DMS 273 (cell line): ENCODE measurements around the gene ARHGAP30.
"Not testable (repeated sequence)": the region's sequence is repeated elsewhere in the genome, so short reads cannot be mapped to it uniquely, and the experiment has no call there.

Experiments
- DNase-seq: peaks from one replicate; lab custom pipeline; 2025; ENCODE audit not compliant: unreplicated experiment; lab: John Stamatoyannopoulos, UW

The ARHGAP30 gene

DNA sequence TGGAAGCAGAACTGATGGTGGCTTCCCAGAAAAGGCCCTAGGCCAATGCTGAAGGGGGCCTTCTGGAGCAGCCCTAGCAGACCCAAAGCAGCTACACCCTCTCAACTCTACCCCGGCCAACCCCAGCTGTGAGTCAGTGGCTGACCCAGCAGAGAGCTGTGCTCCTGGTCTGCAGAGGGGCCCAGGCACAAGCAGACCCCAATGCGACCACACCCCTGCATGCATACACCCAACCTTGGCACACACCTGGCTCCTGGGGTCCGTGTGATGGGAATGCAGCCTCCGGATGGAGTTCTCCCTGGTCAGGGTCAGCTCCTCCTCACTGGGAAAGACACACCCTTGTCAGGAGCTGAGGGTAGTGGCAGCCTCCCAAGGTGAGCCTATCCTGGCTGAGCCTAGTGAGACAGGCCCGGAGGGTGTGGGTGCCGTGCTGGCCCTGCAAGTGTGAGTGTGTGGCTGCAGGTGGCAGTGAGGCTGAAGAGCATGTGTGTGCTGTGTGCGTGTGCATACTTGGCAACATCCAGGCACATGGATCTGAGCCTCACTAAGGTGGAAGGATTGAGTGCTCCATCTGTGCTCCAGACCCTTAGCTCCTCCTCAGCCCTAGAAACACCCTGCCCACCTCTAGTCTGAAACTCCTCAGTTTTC lies 3.9 kb upstream of the ARHGAP30 start:
- DNase-seq, result no peak

GRCh38 chr1:161072751-161073449 lies 3.2 kb upstream of the ARHGAP30 start:
- DNase-seq, result no peak

GRCh38 chr1:161071886-161072371 lies 2.2 kb upstream of the ARHGAP30 start:
- peak; percentile 69 for DNase-seq

- DNase-seq, result no peak
Measured at GRCh38 chr1:161070761-161071160, 1.1 kb upstream of the ARHGAP30 start.

DNA sequence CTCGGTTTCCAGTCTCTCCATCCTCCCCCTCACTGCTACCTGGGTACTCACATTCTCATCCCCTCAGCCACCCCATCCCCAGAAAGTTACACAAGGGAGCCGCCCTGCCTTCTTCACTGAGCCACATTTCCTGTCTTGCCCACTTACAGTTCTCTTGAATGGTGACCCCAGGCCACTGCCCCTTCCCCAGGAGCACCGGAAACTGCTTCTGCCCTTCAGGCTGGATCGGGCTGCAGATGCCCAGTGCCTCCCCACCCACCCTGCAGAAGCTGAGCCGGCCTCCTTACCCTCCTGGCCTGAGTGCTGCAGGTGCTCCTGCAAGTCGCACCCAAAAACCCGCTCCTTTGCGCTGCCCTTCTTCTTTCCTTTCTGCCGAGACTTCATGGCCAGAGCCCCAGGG lies 450 bp downstream of the ARHGAP30 start:
- DNase-seq, result no peak

DNA sequence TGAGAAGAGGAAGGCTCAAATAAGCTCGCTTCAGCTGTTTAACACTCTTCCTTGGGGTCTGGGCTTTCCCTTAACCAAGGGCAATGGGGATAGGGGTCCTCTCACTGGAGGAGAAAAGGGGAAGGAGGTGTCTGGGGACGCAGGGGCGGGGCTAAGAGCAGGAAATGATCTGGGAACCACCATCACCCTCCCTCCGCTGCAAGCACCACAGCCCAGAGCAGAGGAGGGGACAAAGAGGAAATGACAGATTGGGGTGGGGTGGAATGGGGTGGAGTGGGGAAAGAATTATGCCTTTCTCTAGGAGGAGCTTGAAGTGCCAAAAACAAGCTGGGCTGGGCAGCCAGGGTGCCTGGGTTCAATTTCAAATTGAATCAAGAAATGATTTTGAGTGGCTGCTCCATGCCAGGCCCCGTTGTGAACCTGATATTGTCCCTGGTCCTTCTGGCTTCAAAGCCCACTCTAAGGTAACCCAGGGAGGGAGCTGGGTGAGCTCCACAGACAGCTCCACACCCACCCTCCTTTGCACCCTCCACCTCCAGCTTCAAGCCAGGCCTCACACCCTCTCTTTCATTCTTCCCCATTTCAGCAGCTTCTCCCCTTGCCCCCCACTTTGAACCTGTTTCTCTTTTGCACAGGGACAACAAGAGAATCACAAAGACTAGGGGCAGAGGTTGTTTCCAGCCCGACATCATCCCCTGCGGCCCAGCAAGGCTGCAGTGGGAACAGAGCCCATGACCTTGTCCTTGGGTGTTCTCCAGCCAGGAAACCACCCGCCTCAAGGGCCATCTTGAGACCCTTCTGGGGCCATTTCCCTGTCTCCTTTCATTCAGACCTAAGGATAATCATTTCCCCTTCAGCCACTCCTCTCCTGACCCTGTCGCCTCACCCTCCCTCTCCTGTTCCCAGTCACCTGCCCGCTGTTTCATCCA lies 1.1 kb downstream of the ARHGAP30 start:
- no peak for DNase-seq

DNA sequence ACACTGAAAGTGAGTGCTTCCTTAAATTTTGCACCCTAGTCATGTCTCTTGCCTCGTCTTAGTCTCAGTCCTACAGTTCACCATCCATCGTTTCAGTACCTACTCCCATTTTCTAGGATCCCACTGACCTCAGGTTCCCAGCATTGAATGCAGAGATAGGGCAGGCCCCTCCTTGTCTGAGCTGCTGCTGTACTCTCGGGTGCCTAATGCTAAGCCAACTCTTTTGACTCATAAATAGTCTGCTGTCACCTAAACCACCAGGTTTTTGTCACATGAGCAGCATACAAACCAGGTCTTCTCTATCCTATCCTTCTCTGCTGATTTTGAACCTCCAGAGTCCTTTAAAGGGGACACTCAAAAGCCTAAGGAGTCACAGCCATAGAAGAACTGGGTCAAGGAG lies 3.0 kb downstream of the ARHGAP30 start:
- no peak for DNase-seq

DNA sequence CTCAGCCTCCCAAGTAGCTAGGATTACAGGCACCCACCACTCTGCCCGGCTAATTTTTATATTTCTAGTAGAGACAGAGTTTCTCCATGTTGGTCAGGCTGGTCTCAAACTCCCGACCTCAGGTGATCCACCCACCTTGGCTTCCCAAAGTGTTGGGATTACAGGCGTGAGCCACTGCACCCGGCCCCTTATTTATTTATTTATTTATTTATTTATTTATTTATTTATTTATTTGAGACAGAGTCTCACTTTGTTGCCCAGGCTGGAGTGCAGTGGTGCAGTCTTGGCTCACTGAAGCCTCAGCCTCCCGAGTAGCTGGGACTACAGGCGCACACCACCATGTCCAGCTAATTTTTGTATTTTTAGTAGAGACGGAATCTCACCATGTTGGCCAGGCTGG lies 4.0 kb downstream of the ARHGAP30 start:
- DNase-seq, result not testable (repeated sequence)

GRCh38 chr1:161063936-161064335 lies 5.8 kb downstream of the ARHGAP30 start:
- not testable (repeated sequence) for DNase-seq

GRCh38 chr1:161061419-161061818 lies 8.3 kb downstream of the ARHGAP30 start:
- DNase-seq, result no peak

- DNase-seq, result no peak
Measured at GRCh38 chr1:161059293-161059692, 10.4 kb downstream of the ARHGAP30 start.

- DNase-seq, result no peak
Measured at GRCh38 chr1:161054805-161055204, 14.9 kb downstream of the ARHGAP30 start.

- DNase-seq, result no peak
Measured at GRCh38 chr1:161054232-161054631, 15.5 kb downstream of the ARHGAP30 start.

DNA sequence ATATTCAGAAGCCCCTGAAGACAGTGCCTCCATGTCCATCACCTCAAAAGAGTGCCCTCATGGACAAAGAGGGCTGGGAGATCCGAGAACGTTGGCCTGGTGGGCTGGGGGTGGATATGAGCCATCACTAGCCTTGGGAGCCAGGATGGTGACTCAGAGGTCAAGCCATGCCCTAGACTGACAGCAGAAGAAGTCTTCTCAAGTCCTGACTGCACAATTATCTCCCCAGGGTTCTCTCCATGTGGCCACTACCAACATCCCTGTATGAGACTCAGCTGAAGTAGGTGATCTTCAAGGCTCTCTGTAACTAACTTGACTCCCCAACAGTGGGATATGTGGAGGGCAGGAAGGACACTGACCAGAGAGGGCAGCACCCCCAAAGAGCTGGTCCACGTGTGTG lies 16.8 kb downstream of the ARHGAP30 start:
- DNase-seq, result no peak

DNA sequence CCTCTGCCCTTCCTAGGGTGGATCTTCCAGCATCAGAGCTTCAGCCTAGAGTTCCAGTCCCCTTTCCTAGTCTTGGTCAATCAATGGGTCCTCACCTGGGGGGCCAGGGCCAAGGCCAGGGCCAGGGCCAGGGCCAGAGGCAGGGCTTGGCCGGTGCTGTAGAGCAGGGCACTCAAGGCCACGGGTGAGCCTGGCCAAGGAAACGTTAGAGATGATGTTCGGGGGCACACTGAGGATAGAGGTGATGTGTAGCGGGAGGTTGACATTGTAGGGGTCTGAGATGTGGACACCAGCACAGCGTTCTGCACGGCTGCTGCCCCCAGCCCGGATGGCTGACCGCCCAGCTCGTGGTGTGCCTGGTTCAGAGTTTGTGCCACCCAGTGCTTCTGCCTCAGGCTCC lies 18.5 kb downstream of the ARHGAP30 start:
- DNase-seq, result no peak

DNA sequence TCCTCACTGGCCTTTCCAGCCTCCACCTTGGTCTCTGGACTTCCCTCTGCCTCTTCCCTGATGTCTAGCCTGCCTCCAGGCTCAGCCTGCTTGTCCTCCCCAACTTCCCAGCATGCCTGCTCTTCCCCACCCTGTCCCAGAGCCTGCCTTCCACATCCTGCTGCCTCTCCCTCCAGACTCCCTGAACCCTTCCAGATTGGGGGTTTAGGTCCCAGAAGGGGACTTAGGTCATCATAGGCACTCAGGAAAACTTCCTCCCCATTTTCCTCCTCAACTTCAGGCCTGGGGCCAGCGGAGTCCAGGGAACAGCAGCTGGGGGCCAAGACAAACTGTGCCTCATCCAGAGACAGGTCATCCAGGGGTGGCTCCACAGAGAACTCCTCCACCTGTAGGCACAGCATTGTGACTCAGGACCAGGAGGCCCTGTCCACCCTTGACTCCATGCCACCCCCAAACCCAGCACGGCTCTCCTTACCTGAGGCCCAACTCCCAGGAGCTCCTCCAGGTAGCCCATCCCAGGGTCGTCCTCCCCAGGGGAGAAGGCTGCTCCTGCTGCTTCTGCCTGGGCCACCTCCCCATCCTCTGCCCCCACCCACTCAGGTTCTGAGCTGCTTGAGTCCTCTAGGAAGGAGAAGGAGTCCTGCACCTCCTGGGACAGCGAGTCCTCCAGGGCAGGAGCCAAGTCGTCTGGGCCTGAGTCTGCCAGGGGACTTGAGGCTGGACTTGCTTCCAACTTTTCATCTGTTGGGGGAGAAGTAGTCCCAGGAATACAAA lies 20.6 kb downstream of the ARHGAP30 start:
- no peak for DNase-seq

DNA sequence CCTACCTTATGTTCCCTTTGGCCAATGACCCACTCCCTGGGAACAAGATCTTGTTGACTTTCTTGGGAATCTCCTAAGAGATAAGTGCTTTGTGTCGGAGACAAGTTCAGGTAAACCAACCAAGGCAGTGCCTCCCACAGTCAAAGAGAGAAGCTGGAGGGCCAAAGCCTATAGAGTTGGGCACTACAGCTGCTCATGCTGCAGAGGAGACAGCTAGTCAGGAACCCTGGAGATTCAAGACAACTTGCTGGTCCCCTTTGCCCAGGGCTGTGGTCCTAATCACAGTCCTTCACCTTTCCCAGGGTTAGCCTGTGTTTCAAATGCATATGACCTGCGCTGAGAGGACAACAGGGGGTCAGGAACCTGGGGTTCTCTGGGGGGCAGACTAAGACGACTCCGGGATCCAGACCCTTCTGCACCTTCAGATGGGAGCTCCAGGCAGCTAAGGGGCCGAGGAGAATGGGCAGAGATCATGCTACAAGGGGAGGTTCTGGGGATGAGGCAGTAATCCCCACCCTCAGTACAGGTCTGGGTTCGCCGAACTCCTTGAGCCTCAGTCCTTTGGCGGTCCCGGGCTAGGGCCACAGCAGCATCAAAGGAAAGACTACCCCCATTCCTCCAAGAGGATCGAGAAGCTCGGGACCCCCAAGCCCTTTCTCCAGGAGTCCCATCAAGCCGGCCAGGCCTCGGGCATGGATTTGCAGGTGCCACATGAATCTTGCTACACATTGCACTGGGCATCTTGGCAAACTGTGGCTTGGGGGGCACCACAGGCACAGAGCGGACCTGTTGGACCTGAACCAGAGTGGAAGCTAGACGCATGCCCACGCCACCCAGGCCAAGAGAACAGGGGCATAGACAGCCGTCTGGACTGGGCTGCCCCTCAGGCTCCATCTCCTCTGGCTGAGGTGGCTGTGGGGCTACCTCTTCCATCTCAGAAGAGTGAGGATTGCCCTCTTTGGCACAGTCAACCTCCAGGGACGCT lies 22.0 kb downstream of the ARHGAP30 start:
- DNase-seq, result no peak

- DNase-seq, result no peak
Measured at GRCh38 chr1:161046605-161047228, 23.0 kb downstream of the ARHGAP30 start.
